Activated T-helper 1 cell treated with anti-CD3 and anti-CD28 coated beads, Interleukin-2, amount 50 U/mL, for 16 hours (primary cell): ENCODE data around the gene HDAC6.
"Not testable (repeated sequence)": the region's sequence is repeated elsewhere in the genome, so short reads cannot be mapped to it uniquely, and the experiment has no call there.

Experiments used
- DNase-seq, 2 donors: peaks; one replicate each; pipeline ENCODE4 v3.0.0-alpha.2; 2020; ENCODE audit warnings: low read depth in 1 of 2, low spot score in 1 of 2

The HDAC6 gene

DNA sequence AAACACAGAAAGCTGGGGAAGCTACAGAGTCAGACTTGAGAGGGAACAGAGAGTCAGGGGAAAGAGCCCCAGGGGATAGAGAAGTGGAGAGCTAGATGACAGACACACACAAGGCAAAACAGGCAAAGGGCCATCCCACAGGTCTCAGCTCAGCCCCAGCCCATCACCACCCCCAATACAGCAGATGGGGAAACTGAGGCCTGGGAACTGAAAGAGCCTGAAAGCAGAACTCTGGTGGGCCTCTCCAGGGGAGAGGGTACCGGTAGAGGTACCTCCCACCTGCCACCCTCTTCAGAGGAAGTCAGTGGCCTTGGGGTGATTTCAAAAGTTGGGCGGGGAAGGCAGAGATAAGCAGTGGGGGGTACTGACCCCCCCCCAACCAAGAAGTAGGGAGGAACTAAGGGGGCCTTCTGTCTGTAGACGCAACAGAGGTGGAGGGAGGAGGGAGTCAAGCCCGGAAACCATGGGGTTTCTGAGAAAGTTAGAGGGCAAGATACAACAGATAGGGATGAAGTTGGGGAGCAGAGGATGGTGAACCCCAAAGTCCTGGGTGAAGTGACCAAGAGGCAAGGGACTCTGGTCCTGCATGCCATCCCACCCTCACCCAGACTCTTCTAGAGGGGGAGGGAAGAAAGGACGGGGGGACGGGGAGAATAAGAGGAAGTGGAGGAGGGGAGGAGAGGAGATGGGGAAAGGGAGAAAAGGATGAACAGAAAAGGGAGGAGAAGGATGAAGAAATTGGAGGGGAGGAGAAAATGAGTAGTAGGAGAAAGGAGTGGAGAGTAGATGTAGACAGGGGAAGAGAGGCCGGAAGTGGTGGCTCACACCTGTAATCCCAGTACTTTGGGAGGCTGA, 12.3 kb upstream of the HDAC6 start:
- no peak for DNase-seq

DNA sequence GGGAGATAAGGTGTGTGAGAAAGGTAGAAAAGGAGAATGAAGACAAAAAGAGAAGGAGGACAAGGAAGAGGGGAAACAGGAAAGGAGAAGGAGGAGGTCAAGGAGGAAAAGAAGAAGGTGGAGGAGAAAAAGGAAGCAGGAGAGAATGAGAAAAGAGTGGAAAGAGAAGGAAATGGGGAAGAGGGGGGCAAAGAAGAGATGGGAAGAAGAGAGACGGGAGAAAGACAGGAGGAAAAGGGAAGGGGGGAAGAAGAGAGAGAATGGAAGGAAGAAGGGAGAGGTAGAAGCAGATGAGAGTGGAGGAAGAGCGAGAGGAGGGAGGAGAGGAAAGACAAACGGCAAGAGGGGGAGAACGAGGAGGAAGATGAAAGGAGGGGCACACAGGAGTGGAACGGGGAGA, 11.4 kb upstream of the HDAC6 start:
- no peak for DNase-seq

DNA sequence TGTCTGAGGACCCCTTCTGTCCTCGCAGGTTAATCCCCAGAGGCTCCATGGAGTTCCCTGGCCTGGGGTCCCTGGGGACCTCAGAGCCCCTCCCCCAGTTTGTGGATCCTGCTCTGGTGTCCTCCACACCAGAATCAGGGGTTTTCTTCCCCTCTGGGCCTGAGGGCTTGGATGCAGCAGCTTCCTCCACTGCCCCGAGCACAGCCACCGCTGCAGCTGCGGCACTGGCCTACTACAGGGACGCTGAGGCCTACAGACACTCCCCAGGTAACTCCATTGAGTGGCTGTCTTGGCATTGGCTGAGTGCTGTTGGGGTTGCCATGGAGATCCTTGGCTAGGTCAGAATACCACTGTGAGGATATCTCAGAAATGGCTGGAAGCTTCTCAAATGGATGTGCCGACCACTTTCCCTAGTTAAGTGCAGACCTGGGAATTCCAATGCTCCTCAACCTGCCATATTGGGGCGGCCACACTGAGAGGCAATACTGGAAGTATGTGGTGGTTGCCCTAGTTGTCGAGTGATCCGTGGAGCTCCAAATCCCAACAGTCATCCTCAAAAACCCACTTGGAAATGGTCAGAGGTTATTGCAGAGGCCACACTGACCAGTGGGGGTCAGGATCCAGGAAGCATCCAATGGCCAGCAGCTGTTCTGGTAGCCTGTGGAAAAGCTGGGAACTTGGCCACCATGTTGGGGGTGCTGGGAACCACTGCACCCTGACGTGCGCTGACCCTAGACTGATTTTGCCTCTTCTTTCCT, 10.6 kb upstream of the HDAC6 start:
- no peak for DNase-seq

DNA sequence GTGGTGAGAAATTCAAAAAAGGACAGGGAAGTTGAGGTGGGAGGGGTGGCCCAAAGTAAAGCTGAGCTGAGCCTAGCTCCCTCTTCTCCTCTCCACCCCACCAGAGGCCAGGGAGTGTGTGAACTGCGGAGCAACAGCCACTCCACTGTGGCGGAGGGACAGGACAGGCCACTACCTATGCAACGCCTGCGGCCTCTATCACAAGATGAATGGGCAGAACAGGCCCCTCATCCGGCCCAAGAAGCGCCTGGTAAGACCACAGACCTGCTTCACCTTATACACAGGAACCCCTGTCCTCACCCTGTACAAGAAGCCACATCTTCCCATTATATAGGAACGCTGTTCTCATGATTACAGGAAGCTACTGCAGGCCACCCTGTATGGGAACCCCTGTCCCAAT, 9.6 kb upstream of the HDAC6 start:
- no peak for DNase-seq

DNA sequence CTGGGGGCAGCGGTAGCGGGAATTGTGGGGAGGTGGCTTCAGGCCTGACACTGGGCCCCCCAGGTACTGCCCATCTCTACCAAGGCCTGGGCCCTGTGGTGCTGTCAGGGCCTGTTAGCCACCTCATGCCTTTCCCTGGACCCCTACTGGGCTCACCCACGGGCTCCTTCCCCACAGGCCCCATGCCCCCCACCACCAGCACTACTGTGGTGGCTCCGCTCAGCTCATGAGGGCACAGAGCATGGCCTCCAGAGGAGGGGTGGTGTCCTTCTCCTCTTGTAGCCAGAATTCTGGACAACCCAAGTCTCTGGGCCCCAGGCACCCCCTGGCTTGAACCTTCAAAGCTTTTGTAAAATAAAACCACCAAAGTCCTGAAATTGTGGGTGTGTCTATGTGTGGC, 7.9 kb upstream of the HDAC6 start:
- no peak for DNase-seq

DNA sequence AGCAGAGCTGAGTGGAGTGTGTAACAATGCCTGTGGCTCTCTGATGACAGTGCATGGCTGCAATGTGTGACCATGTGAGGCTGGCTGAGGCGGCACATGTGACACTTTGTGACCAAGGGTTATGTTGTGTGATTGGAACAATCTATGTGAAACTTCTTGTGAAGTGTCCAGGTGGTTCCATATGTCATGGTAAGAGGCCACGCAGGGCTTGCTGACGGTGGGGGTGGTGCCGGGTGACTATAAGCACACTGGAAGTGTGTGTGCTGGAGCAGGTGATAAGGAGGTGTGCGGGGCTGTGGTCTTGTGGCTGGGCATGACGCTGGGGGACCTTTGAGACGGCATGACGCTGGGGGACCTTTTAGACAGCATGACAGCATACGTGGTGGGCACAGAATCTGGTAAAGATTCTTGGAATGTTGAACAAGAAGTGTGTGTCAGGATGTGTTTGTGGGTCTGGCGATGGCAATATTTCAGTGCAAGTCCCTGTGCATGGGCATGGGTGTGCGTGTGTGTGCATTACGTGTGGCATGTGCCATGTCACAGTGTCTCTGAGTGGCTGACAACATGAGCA, 7.4 kb upstream of the HDAC6 start:
- DNase-seq, result no peak

DNA sequence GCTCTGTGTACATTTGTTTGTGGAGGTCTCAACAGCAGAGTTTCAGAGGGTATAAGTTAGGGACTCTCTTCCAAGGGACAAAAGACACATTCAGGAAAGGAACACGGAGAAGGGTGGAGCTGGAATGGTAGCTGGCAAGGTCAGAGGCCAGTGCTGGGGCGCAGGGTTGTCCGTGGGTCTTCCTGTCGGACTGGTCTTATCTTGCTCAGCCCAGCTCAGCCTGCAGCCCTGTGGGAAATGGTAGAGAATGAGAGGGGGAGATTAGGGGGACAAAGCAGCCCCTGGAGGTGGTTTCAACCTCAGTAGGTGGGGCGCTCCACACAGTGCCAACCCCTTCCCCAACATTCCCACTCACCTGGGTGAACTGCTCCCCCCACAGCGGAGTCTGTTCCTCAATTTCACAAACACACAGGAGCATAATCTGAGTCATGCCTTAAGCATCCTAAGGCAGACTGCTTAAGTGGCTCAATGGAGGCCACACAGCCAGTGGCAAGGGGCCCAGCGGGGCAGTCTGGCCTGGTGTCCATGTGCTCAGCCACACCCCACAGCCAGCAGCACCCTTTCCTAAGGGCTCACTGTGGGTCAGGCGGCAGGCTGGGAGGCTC, 6.9 kb upstream of the HDAC6 start:
- no peak for DNase-seq

DNA sequence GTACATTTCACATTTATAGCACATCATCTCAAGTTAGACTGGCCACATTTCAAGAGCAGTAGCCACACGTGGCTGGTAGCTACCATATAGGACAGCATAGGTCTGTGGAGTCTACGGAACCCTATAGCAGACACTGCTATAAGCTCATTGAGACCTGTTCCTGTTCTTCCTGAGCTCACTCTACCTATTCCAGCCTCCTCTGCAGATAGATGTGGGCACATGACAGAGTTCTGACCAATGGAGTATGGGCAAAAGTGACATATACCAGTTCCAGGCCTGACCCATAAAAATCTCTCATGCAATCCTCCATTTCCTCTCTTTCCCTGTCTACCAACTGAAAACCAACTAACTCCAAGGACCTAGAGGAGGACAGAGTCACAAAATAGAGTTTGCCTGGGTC, 3.5 kb upstream of the HDAC6 start:
- no peak for DNase-seq

DNA sequence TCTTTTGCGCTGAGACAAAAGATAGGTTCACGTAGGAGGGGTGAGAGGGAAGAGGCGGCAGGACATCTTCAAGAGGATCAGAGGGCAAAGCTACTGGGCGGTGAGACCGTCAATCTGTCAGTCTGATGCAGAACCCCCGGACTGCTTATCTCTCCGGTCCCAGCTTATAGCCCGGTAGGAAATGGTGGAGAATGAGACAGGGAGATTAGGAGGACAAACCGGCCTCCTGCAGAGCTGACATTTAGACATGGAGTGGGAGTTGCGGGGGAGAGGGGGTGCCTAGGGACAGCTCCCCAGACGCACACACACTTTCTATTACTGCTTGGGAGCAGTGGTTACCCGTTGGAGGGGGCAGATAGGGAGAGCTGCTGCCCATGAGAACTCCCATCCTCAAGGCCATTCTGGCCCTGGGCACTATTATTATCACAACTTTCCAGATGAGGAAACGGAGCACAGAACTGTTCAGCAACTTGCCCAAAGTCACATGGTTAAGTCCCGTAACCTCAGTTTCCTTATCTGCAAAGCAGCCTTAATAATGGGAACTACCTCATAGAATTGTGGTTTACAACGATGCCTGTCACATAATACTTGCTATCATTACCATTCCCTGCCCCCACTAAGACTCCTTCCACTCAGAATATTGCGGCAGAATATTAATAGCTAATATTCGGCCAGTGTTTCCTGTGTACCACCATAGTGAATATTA, 1.1 kb upstream of the HDAC6 start:
- DNase-seq, result no peak

DNA sequence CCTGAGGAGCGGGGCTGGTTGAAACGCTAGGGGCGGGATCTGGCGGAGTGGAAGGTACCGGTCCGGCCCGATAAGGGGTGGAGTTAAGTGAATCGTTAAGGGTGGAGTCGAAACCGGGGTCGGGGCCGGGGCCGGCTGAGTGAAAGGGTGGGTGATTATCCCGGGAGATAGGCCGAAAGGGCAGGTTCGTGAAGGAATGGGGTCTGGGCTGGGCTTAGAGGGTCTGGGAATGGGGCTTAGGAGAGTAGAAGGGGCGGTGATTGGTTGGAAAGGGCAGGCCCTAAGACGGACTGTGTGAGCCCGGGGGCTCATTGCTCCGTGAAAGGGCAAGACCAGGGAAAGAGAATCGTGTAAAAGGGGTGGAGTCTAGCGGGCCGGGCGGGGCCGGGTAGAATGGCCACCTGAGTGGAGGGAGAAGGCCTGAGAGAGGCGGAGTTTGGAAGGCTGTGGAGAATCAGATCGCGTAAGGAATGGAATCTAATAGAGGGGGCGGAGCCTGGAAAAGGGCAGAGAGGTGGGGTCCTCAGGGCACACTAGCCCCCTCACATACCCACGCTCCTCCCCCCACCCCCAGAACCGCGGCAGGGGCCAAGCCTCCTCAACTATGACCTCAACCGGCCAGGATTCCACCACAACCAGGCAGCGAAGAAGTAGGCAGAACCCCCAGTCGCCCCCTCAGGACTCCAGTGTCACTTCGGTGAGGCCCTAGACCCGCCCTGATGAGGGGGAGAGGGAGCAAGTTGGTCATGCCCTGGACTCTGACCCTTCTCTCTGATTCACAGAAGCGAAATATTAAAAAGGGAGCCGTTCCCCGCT, 430 bp downstream of the HDAC6 start:
- peak; percentile 6 to 36 for DNase-seq

DNA sequence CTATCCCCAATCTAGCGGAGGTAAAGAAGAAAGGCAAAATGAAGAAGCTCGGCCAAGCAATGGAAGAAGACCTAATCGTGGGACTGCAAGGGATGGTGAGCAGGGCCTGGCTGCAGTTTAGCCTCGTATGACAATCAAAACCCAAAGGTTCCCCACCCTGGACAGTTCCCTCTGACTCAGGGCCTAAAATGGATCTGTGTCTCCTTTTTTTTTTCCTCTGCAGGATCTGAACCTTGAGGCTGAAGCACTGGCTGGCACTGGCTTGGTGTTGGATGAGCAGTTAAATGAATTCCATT, 986 bp downstream of the HDAC6 start:
- DNase-seq, result no peak

DNA sequence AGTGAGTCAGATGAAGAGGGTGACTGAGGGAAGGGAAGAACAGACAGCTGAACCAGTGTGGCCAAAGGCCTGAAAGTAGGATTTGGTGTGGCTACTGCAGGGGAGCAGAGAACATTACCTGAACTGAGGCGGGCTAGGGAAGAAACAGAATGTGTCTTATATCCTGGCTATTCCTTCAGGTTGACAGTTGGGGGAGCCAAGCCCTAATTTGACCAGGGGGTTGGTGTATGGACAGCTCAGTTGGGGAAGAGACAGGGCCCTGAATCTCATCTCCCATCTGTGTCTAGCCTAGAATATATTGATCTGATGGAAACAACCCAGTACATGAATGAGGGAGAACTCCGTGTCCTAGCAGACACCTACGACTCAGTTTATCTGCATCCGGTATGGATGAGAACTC, 4.2 kb downstream of the HDAC6 start:
- no peak for DNase-seq

DNA sequence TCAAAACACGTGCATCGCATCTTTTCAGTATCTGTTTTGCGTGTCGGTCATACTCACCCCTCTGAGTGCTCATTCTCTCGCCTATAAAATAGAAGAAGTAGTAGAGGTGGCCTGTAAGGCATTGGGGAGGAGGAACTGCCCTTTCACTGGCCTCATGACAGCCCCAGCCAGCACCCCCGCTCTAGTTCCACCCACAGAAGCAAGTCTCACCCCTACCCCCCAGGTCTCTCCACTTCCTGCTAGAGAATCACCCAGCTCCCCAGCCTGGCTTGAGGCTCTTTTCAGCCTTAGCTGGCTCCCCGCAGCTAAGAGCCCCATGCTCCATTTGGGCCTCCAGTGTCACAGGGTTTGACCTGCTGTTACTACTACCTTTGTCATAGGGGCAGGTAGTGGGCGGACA, 11.8 kb downstream of the HDAC6 start:
- no peak for DNase-seq

DNA sequence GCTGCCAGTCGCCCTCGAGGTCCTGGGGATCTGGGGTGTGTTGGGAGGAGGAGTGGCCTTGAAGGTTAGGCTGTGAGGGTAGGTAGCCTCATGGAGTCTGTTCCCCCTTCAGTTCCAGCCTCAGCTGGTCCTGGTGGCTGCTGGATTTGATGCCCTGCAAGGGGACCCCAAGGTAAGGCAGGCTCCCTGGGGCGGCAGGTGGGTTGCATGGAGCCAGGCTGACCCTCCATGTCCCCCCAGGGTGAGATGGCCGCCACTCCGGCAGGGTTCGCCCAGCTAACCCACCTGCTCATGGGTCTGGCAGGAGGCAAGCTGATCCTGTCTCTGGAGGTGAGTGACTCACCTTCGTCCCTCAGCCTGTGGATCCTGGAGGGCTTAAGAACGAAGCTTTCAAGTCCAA, 12.9 kb downstream of the HDAC6 start:
- no peak for DNase-seq

DNA sequence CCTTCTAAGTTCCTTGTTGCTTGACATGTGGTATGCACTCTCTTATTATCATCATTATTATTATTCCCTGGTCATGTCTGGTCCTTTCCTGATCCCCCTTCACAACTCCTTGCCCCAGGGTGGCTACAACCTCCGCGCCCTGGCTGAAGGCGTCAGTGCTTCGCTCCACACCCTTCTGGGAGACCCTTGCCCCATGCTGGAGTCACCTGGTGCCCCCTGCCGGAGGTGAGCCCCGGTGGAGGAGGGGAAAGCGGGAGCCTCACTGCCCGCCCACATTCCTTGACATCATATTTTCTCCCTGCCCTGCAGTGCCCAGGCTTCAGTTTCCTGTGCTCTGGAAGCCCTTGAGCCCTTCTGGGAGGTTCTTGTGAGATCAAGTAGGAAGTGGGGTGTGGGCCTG, 13.4 kb downstream of the HDAC6 start:
- no peak for DNase-seq

DNA sequence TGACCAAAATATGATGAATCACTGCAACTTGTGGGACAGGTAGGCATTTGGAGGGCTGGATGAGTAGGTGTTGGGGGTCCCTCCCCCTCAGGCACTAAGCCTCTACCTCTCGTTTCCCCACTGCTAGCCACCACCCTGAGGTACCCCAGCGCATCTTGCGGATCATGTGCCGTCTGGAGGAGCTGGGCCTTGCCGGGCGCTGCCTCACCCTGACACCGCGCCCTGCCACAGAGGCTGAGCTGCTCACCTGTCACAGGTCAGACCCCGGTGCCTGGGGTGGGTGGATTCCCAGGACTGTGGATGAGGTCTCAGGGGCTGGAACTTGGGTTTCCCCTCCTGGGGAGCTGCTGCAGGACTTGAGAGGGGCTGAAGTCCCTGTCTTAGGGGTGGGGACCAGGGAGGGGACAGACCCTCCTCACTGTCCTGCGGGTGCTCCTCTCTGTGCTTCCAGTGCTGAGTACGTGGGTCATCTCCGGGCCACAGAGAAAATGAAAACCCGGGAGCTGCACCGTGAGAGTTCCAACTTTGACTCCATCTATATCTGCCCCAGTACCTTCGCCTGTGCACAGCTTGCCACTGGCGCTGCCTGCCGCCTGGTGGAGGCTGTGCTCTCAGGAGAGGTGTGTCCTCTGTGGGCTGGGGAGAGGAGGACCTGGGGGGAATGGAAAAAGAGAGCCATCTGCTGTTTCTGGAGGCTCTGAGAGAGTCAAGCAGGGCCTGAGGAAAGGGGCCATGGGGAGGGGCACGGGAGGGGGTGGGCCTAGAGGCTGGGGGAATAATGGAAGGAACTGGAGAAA, 14.3 kb downstream of the HDAC6 start:
- no peak for DNase-seq

DNA sequence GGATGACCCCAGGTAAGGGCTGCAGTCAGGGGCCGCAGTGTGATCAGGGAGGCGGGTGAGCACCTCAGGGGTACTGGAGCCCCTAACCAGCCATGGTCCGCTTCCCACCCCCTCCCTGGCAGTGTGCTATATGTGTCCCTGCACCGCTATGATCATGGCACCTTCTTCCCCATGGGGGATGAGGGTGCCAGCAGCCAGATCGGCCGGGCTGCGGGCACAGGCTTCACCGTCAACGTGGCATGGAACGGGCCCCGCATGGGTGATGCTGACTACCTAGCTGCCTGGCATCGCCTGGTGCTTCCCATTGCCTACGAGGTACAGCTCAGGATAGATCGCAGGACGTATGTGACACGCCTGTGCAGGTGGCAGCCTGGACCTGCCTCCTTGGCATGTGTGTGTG, 16.2 kb downstream of the HDAC6 start:
- no peak for DNase-seq

DNA sequence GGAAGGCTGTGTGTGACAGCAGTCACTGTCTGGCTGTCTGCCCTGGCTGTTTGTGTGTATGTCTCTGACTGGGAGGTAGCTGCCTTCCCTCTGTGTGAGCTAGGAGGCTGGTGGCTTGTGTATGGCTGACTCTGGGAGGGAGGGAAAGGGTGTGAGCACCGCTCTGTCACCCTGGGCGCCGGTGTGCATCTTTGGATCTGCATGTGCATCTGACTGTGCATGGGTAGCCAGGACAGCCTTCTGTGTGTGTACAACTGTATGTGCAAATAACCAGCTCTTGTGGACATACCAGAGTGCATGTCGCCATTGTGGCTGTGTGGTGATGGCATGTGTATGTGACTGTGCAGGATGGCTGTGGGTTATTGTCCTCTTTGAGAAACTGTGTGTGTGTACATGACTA, 17.0 kb downstream of the HDAC6 start:
- no peak for DNase-seq

DNA sequence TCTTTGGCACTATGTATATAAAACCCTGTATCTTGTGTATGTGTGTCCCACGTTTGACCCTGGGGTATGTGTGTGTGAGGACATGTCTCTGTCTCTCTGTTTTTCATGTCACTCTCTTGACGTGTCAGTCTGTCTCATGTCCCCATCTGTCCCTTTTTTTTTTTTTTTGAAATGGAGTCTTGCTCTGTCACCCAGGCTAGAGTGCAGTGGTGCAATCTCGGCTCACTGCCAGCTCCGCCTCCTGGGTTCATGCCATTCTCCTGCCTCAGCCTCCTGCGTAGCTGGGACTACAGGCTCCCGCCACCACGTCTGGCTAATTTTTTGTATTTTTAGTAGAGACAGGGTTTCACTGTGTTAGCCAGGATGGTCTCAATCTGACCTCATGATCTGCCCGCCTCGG, 17.5 kb downstream of the HDAC6 start:
- DNase-seq, result not testable (repeated sequence)

DNA sequence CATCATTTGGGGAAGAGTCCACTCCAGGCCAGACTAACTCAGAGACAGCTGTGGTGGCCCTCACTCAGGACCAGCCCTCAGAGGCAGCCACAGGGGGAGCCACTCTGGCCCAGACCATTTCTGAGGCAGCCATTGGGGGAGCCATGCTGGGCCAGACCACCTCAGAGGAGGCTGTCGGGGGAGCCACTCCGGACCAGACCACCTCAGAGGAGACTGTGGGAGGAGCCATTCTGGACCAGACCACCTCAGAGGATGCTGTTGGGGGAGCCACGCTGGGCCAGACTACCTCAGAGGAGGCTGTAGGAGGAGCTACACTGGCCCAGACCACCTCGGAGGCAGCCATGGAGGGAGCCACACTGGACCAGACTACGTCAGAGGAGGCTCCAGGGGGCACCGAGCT, 21.2 kb downstream of the HDAC6 start:
- DNase-seq, result no peak
